ENCODE results near the gene PRRT1.
"Not testable (repeated sequence)": the region's sequence is repeated elsewhere in the genome, so short reads cannot be mapped to it uniquely, and the experiment has no call there.

GRCh38 chr6:32193096-32193495, 41.4 kb upstream of the PRRT1 start:
- TF ChIP-seq EZH2phosphoT487 (IDR thresholded peaks at IDR 0.05; ENCODE audit: borderline replicate concordance, low read length); CTCF (conservative IDR thresholded peaks at IDR 0.05; ENCODE audit: low read depth, low read length): not testable (repeated sequence)

Measured in PC-3 (cell line).